DND-41 (cell line): Measurements from ENCODE around the gene ADRA1B.

Experiments used
- ATAC-seq: fragments of 200-7000 bp; cut with Tn5 transposase; 3 replicates; pipeline ENCODE4 v1.9.1; 2021; ENCODE audit warnings: low read depth; ENCODE audit not compliant: insufficient read depth
- DNase-seq: peaks from one replicate; pipeline ENCODE4 v3.0.0-alpha.2; 2020
- H2AFZ ChIP-seq: 2 replicates; pipeline ENCODE4 v1.6.0; 2012; ENCODE audit warnings: low read depth, low read length
- H3K27ac ChIP-seq: 2 replicates; pipeline ENCODE4 v1.5.1; 2012; ENCODE audit warnings: low read length, inconsistent platforms
- H3K27me3 ChIP-seq: fragments of 200-600 bp; sonication (generic); 2 replicates; pipeline ENCODE4 v1.6.0; 2012; ENCODE audit warnings: low read length, mild to moderate bottlenecking, inconsistent platforms; ENCODE audit not compliant: insufficient read depth, poor library complexity
- H3K36me3 ChIP-seq: 2 replicates; pipeline ENCODE4 v1.5.1; 2012; ENCODE audit warnings: low read length, inconsistent platforms; ENCODE audit not compliant: insufficient read depth
- H3K4me1 ChIP-seq: 2 replicates; pipeline ENCODE4 v1.5.1; 2012; ENCODE audit warnings: mild to moderate bottlenecking, low read length; ENCODE audit not compliant: insufficient read depth
- H3K4me2 ChIP-seq: 2 replicates; pipeline ENCODE4 v1.6.0; 2012; ENCODE audit warnings: mild to moderate bottlenecking, moderate library complexity, low read length, inconsistent platforms; ENCODE audit not compliant: insufficient read depth
- H3K4me3 ChIP-seq, 2 experiments: fragments of 200-600 bp in 1 of 2; shearing (Covaris generic) in 1 of 2; 2 replicates each; pipeline ENCODE4 v1.5.1; 2012 to 2016; ENCODE audit warnings: inconsistent platforms in 2 of 2, low read length in 2 of 2, mild to moderate bottlenecking in 2 of 2, low read depth in 1 of 2, moderate library complexity in 1 of 2
- H3K79me2 ChIP-seq: 2 replicates; pipeline ENCODE4 v1.6.0; 2012; ENCODE audit warnings: low read length, inconsistent platforms; ENCODE audit not compliant: insufficient read depth
- H3K9ac ChIP-seq: 2 replicates; pipeline ENCODE4 v1.6.0; 2012; ENCODE audit warnings: low read depth, mild to moderate bottlenecking, inconsistent platforms, low read length, moderate library complexity
- H3K9me3 ChIP-seq: 2 replicates; pipeline ENCODE4 v1.5.1; 2012; ENCODE audit warnings: low read length, moderate library complexity, mild to moderate bottlenecking, inconsistent platforms; ENCODE audit not compliant: insufficient read depth, severe bottlenecking
- H4K20me1 ChIP-seq: 2 replicates; pipeline ENCODE4 v1.6.0; 2012; ENCODE audit warnings: low read length; ENCODE audit not compliant: insufficient read depth
- EZH2 ChIP-seq: IDR thresholded peaks from 3 replicates; pipeline ENCODE4 v1.6.1; 2012; ENCODE audit warnings: borderline replicate concordance, low read depth, mild to moderate bottlenecking, moderate library complexity, low read length, inconsistent platforms; ENCODE audit not compliant: severe bottlenecking
- TF ChIP-seq, protein P1 (sequence below): IDR thresholded peaks from 2 replicates; pipeline ENCODE4 v1.5.1; 2012; ENCODE audit warnings: borderline replicate concordance, low read length, moderate library complexity, mild to moderate bottlenecking; ENCODE audit not compliant: poor library complexity, severe bottlenecking; ENCODE audit errors: extremely low read depth

Gene ADRA1B

DNA sequence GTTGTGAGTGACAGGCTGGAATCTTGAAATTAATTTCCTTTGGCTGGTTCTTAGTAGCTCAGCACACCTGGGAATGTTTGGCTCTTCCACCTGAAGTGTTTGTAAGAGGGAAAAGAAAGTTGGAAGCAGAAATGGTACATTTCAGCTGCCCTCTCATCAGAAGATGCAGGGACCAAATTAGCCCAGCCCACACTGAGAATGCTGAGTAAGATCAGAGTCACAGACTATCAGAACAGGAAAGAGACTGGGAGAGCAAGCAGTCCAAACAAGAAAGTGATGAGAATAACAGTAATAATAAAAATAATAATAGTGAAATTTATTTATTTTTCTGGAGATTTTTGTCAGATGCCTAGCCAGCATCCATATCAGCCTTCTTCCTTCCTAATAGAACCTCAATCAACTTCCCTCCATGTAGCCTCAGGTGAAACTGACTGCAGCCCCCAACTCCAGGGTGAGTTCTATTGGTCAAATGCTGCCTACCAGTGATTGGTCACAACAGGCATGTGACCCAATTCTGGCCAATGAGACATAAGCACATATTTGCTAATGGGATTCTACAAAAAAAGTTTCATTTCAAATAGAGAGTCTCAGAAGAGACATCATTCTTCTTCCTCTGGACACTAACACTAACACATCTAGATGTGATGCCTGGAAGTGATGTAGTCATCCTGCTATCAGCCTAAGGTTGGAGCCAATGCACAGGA lies 31.2 kb upstream of the ADRA1B start:
- TF ChIP-seq, protein P1, sequence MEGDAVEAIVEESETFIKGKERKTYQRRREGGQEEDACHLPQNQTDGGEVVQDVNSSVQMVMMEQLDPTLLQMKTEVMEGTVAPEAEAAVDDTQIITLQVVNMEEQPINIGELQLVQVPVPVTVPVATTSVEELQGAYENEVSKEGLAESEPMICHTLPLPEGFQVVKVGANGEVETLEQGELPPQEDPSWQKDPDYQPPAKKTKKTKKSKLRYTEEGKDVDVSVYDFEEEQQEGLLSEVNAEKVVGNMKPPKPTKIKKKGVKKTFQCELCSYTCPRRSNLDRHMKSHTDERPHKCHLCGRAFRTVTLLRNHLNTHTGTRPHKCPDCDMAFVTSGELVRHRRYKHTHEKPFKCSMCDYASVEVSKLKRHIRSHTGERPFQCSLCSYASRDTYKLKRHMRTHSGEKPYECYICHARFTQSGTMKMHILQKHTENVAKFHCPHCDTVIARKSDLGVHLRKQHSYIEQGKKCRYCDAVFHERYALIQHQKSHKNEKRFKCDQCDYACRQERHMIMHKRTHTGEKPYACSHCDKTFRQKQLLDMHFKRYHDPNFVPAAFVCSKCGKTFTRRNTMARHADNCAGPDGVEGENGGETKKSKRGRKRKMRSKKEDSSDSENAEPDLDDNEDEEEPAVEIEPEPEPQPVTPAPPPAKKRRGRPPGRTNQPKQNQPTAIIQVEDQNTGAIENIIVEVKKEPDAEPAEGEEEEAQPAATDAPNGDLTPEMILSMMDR: no peak
- TF ChIP-seq EZH2: no peak
- no peaks in the 10 kb centered on the region for H3K79me2 ChIP-seq
- no peaks in the 10 kb centered on the region for H3K36me3 ChIP-seq
- ATAC-seq (no peak), DNase-seq (no peak)
- H2AFZ ChIP-seq: no peak overlapping the region
- no peaks in the 10 kb centered on the region for H3K27me3 ChIP-seq
- no peak overlapping the region for H3K27ac ChIP-seq
- H3K9ac ChIP-seq: no peak overlapping the region
- H3K4me3 ChIP-seq: no peak overlapping the region
- H3K4me1 ChIP-seq: no peaks in the 10 kb centered on the region
- no peak overlapping the region for H3K4me2 ChIP-seq
- H4K20me1 ChIP-seq: no peaks in the 10 kb centered on the region
- H3K9me3 ChIP-seq: no peaks in the 10 kb centered on the region

- no peaks in the 10 kb centered on the region for H3K9me3 ChIP-seq
- TF ChIP-seq, protein P1: no peak
- TF ChIP-seq EZH2: no peak
- no peak overlapping the region for H3K4me2 ChIP-seq
- no peak overlapping the region for H3K9ac ChIP-seq
- H3K79me2 ChIP-seq: no peaks in the 10 kb centered on the region
- ATAC-seq: no peak
- H3K4me3 ChIP-seq: no peak overlapping the region
- H4K20me1 ChIP-seq: no peaks in the 10 kb centered on the region
- H3K27me3 ChIP-seq: no peaks in the 10 kb centered on the region
- H3K36me3 ChIP-seq: no peaks in the 10 kb centered on the region
- no peak overlapping the region for H3K27ac ChIP-seq
- no peak overlapping the region for H2AFZ ChIP-seq
- no peak for DNase-seq
- H3K4me1 ChIP-seq: no peaks in the 10 kb centered on the region
These were observed 30.0 kb upstream of the ADRA1B start for GRCh38 chr5:159886296-159886695.

DNA sequence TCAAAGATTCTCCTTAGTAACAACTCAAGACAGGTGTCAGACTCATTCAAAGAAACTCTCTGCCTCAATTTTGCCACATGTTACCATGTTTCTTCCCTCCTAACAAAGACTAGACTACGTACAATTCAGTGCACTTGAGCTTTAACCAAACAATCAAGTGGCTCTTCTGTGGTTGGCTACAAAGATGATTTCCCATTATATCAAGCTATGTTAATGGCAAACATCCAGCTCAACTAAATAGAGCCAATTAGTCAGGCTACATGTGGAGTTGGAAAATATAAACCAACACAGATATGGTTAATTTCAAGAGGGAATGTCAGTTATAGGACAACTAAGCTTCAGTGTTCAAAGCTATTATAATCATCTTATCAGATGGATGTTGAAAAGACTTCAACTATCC lies 29.2 kb upstream of the ADRA1B start:
- H4K20me1 ChIP-seq: no peaks in the 10 kb centered on the region
- H3K36me3 ChIP-seq: no peaks in the 10 kb centered on the region
- H3K4me3 ChIP-seq: no peak overlapping the region
- H3K9me3 ChIP-seq: no peaks in the 10 kb centered on the region
- H3K4me1 ChIP-seq: no peaks in the 10 kb centered on the region
- no peak overlapping the region for H3K27ac ChIP-seq
- H3K9ac ChIP-seq: no peak overlapping the region
- H3K79me2 ChIP-seq: no peaks in the 10 kb centered on the region
- no peak for ATAC-seq
- no peak overlapping the region for H2AFZ ChIP-seq
- H3K27me3 ChIP-seq: no peaks in the 10 kb centered on the region
- TF ChIP-seq EZH2: no peak
- TF ChIP-seq, protein P1: no peak
- no peak for DNase-seq
- H3K4me2 ChIP-seq: no peak overlapping the region
